DMS79 treated with DMSO at 0.1 percent for 48 hours (cell line): ENCODE results near the gene FASTK.

Experiments
- DNase-seq: peaks from one replicate; lab custom pipeline; 2025; lab: John Stamatoyannopoulos, UW

FASTK gene

DNA sequence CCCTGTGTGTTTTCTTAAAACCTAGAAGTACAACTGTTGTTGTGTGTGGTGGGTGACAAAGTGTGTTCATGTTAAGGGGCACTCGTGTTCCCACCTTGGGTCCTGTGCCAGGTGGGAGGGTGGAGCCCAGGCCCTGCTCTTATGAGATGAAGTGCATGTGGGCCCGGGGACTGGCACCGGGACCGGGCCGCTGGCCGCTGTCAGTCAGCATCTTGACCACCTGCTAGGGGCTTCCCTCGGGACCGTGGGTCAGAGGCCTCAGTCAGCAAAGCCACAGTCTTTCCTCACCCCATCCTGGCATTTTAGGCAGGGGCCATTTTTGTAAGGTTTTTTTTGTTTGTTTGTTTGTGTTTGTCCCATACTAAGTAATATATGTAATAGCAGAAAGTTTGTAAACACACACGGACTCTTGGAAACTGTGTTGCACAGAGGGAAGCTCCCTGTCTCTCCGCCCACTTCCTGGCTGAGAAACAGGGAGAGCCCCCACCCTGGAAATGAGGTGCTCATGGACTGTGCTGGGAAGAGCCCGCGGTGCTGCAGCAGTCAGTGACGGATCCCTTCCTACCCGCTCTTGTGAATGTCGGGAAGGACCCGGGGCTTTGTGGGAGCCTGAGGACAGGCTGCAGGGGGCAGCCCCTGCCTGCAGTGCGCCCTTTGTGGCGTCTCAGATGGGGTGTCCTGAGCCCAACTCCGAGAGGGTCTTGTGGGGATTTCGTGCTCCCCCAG, 19.0 kb upstream of the FASTK start:
- DNase-seq, result no peak

DNA sequence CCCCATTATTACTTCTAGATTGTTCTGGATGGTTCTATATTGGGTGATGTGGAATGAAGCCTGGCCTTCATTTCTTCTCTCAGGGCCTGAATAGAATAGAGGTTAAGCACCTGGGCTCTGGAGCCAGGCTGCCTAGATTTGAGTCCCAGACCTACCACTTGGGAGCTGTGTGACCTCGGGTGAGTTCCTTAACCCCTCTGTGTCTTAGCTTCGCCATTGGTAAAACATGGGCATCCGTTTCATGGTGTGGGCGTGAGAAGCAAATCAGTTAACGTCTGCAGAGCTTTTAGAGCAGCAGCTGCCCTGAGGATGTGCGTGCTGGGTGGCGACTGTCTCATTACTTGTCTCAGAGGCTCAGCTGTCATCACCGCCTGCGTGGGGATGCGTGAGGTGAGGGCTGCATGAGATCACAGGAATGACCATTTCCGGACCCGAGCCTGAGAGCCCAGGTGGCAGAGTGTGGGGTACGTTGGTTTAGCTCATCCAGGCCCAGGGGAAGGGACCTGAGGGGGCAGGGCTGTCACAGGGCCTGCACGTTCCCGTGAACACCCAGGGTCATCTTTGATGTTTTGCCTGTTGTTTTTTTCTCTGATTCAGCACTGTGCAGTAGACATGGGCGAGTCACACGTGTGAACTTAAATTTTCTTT, 15.3 kb upstream of the FASTK start:
- DNase-seq, result no peak

- no peak for DNase-seq
These were observed 14.7 kb upstream of the FASTK start for GRCh38 chr7:151095123-151095797.

DNA sequence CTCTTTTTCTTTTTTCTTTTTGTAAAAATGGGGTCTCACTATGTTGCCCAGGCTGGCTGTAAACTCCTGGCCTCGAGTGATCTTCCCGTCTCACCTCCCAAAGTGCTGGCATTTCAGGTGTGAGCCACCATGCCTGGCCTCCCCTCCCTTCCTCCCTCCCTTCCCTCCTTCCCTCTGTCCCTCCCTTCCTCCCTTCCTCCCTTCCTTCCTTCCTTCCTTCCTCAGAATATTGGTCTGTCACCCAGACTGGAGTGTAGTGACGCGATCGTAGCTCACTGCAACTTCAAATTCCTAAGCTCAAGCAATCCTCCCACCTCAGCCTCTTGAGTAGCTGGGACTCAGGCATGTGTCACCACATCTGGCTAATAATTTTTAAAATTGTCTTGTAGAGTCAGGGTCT, 14.1 kb upstream of the FASTK start:
- DNase-seq, result no peak

DNA sequence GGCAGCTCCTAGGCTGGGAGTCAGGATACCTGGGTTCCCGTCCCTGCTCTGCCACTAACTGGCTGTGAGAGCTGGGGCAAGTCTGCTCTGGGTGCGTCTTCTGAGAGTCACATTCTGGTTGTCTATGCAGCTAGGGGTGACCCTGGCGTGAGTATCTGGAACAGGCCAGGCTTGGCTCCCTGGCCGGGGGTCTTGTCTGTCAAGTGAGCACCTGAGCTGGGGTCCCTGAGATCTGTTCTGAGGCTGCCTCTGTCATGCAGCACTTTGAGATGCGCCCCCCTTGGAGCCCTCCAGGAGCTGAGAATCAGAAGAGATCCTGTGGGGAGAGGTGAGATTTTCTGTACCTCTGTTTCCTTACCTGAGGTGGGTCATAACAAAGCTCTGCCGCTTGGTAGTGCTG, 13.1 kb upstream of the FASTK start:
- no peak for DNase-seq

- no peak for DNase-seq
These were observed 11.4 kb upstream of the FASTK start for GRCh38 chr7:151091988-151092387.

- no peak for DNase-seq
These were observed 10.8 kb upstream of the FASTK start for GRCh38 chr7:151091431-151091830.

GRCh38 chr7:151091003-151091402, 10.4 kb upstream of the FASTK start:
- no peak for DNase-seq

- no peak for DNase-seq
These were observed 9.5 kb upstream of the FASTK start for GRCh38 chr7:151089893-151090730.

- DNase-seq, result no peak
These were observed 8.5 kb upstream of the FASTK start for GRCh38 chr7:151088856-151089699.

DNA sequence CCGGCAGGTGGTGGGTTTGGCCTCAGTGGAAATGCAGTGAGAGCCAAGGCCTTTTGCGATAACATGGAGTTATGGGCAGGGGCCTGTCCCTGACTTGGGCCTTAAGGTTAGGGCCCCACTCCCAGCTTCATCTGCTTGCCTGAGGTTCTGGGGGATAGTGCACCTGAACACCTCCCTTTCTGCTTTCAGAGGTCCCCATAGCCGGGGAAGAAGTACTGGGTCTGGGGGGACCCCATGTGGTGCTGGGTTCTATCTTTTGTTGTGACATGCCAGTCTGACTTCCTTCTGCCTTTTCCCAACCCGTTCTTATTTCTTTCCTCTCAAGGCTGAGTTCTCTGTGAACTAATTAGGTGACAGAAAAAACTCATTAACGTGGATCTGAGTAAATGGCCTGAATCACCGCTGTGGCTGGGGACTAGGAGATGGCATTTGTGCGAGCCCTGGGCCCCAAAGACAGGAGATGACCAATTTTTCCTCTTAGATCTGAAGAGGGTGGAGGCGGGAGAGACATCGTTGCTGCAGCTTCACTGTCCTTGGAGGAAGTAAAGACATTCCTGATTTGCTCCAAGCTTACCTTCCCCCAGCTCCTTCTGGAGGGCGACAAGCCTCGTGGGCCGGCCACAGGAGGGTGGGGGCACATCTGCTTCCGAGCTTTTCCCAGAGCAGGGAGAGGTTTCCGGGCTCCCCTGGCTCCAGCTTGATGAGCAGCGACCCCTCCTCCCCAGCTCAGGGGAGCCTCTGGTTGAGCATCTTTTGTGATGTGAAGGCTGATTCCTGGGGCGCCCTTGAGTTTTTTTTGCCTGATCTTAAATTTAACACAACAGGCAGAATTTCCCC, 7.6 kb upstream of the FASTK start:
- no peak for DNase-seq

- no peak for DNase-seq
These were observed 6.8 kb upstream of the FASTK start for GRCh38 chr7:151087245-151088018.

- no peak for DNase-seq
These were observed 6.2 kb upstream of the FASTK start for GRCh38 chr7:151086802-151087244.

- DNase-seq, result peak; percentile 18
These were observed 5.3 kb upstream of the FASTK start, which contains the start of gene AGAP3 for GRCh38 chr7:151085691-151086620. Gene AGAP3 (plus strand): TSS chr7:151086475. CDS start chr7:151086742, 267 bp downstream.

DNA sequence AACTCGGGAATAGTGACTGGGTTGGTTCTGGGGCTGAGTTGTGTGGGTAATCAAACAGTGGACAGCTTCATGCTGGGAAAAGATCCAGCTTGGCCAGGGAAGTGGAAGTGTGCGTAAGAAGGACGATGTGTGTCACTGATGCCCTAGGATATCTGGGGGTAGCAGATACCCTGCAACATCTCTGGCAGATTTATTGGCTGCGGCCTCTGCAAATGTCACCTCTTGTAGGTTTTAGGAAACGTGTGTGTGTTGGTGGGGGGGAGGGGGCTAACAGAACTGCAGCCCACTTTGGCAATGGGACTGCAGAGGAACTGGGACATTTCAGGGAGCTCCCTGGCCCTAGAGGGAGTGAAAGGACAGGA, 4.7 kb upstream of the FASTK start:
- DNase-seq, result no peak

DNA sequence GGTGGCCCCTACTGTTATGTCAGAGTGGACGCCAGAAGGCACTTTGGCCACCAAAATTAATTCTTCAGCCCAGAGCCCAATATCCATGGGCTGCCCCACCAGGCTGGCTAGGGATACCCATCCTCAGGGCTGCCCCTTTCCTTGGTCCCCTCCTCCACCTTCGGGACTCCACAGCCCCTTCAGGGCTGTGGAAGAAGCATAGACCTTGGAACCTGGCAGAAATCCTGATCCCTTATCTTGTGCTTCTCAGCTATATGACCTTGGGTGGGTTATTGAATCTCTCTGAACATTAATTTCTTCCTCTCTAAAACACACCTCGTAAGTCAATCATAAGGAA, 3.2 kb upstream of the FASTK start:
- no peak for DNase-seq

- peak; percentile 12 for DNase-seq
These were observed 2.6 kb upstream of the FASTK start, which contains the start of gene TMUB1 for GRCh38 chr7:151083071-151083823. Gene TMUB1 (minus strand): TSS chr7:151083493. CDS start chr7:151082563, 930 bp downstream.
